GM21576 (cell line): ENCODE data around the gene KCNJ6.
A peak's percentile ranks its signal among the peaks of the same experiment; 100 is the strongest.

ENCODE experiments used
- ATAC-seq: cut with Tn5 transposase; IDR thresholded peaks from one replicate; pipeline ENCODE4 v1.9.1; 2021; ENCODE audit warnings: mild to moderate bottlenecking, moderate library complexity; ENCODE audit not compliant: unreplicated experiment

Gene KCNJ6

DNA sequence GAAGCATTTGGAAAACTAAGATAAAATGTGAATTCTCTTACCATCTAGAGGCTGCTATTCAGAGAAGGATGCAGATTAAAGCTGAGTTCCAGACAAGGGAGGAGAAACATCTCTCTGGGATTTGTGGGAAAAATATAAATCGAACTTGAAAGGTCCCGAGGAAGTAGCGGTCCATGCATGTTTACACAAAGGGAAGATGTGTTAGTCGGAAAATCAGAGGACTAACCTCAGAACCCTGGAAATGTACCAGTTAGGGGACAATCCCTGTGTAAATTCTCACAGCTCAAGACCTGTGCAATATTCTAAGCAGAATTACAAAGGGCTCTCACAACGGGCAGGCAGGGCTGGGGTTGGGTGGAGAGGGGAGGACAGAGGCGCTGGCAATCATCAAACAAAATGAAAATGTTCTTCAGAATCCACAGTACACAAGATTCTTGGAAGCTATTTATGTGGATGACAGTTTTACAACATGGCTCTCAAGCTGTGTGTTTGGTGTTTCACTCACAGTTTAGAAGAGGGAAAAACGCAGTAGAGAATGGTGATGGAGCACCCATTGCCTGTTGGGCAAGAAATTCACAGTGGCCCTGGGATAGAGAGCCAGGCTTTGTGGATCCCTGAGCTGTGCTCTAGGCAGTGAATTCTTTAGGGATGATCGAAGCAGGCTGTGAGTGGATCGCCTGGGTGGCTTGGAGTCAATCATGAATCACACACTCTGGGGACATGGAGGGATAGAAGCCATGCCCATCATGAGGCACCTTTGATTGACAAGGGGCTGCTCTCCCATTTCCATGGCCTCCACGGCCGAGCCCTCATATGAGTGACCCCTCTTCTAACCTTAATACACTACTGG is 47.6 kb downstream of the KCNJ6 start:
- no peak for ATAC-seq

DNA sequence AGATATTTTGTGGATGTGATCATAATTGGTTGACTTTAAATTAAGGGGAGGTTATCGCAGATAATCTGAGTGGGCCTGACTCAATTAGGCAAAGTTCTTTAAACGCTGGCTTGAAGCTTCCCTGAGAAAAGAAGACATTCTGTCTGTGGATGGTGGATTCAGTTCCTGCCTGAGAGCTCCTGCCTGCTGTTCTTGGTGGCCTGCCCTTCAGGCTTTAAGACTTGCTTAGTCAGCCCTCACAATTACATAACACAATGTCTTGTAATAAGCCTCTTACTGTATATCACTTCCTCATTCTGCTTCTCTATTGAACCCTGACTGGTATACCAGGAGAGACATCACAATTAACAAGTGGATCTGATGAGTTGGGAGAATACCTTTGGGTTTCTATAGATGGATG is 50.2 kb downstream of the KCNJ6 start:
- ATAC-seq, result no peak

GRCh38 chr21:37865156-37865555 is 51.1 kb downstream of the KCNJ6 start:
- ATAC-seq, result no peak

DNA sequence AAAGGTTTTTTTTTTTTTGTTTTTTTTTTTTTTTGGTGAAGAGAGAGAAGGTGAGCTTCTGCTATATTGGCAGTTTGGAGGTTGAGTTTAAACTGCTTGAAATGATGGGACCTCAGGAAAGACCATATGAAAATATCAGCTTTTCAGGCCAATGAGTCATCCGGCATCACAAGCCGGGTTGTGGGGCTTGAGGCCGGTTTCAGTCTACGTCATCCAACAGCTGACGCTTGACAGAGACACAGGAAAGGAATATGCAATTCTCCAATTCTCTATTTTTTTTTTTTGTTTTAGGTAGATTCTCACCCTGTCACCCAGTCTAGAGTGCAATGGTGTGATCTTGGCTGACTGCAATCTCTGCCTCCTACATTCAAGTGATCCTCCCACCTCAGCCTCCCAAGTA is 52.4 kb downstream of the KCNJ6 start:
- ATAC-seq, result peak; percentile 48

- no peak for ATAC-seq
Observed at GRCh38 chr21:37862536-37862935, 53.7 kb downstream of the KCNJ6 start.

DNA sequence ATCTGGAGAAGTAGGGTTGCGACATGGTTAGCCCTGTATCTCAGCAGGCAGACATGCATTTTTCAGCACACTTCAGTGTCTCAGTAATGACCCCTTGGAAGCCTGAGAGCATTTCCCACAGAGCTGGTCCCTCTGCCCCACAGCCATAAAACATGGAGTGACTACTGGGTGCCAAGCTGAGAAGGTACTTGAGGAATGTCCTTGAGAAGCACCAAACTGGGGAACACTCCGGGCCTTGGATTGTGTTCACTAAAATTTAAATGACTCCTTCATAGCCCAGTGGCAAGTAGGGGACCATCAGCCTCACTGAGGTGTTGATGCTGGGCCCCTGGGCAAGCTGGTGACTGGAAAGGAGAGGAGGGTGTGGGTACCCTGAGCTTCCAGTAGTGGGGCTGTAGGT is 54.7 kb downstream of the KCNJ6 start:
- no peak for ATAC-seq

DNA sequence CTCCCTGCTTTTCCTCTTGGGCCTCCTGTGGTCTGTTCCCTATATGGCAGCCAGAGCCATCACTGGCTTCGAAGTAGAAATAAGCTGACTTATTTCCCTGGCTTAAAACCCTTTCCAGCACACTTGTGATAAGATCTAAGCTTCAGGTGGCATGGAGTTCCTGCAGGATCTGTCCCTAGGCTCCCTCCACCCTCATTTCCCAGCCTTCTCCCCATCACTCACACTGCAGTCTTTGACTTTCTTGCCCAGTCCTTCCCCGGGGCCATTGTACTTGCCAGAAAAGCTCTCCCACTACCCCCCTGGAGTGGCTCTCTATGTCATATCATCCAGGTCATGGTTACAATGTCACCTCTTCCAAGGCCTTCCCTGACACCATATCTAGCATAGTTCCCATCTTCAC is 55.8 kb downstream of the KCNJ6 start:
- no peak for ATAC-seq

DNA sequence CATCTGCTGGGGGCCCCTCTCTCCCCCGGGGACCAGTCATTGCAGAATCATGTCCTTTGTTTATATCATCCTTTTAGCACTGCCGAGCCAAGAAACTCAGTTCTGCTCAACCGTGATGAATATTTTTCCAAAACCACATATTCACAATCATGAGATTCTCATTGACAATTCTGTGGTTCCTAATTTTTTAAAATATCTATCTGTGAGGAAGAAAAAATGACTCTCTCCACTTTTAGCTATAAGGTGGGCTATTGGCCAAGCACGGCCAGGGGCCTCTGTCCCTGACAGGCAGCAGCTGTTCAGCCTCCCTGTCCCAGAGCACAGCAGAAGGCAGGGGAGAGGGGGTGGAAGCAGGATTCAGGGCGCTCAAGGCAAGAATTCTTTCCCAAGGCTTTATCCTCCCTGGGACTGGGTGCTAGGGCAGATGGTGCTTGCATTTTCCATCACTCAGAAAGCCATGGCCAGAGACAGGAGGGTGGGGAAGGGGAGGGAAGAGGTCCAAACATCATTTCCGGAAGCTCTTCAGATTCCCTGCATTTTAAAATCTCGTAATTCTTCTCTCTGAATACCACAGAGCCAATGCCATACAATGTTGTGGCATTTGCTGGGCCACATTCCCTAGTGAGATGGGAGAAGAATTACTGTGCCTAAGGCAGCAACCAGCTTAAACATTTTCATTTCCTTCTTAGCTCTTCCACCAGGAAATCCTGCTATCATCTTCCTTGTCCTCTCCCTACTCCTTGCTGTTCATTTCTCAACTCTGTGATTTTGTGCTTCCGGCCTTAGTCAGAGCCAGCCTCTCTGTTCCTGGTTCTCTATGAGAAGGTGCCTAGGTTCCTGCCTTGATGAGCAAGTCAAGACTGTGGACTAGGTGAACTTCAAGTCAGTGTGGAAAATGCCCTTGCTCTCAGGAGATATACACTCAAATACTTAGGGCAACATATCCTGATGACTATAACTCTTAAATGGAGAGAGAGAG is 60.3 kb downstream of the KCNJ6 start:
- ATAC-seq, result no peak

DNA sequence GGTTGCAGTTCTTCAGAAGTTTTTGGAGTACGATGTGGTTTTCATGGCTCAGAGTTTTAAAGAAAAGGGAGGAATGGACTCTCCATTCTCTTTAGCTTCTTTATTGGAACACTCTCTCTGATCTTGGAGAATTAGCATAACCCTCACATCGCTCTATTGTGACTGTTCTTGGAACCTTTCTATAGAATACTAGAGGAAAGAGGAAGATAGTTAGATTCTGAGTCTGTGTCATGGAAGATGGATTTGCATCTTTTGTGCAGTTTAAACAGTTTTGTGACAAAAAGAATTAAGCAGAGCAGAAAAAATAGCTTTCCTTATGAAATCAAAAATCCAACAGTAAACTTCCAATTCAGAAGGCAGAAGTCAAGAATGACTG is 61.0 kb downstream of the KCNJ6 start:
- ATAC-seq, result no peak

GRCh38 chr21:37849506-37850102 is 66.7 kb downstream of the KCNJ6 start:
- ATAC-seq, result no peak

DNA sequence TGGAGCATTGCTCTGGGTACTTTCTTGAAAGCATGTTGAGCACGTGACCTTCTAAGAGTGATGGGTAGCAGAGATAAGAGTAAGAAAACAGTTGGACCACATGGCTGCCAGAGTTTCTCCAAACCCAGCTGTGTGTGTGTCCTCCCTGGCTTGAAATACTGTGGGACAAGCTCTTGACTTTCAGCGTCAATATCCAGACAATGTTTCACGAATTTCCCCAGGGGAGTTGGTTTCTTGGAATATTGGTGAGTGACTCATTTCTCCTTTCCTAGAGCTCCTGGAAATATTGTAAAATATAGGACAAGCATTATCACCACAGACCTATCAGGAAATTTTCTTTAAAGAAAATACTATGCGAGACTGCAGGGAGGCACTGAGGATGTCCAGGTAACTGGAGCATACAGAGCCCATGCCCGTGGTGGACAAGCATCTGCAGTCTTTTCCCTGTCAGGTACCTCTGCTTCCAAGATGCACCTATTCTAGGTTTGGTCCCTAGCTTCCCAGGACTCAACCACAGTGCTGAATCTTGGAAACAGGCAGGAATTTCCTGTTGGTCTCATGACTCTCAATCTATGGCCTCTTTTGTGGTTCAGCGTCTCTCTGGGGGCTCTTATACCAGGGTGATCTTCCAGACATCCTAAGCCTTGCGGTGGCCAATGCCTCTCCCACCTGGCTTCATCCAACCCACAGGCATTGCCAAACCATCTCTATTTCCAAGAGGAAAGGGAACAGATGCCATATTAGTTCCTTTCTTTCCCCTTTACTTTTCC is 67.4 kb downstream of the KCNJ6 start:
- no peak for ATAC-seq

- ATAC-seq, result no peak
Observed at GRCh38 chr21:37845535-37845934, 70.7 kb downstream of the KCNJ6 start.

DNA sequence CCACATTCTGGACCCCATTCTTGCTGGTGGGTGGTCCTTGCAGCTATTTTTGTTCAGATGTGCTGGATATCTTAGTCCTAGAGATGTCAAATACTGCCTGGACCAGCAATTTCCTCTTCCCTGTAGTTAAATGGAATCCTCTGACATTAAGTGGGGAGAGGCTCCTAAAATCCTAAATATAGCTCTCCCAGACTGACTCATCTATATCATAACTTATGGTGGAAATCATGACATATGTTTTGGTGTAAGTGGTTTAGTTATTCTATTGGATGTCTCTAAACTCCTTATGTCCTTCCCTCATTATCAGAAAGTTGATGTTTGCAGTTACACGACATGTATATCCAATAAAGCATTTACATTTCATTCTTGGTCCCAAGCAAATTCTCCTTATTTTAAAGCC is 73.1 kb downstream of the KCNJ6 start:
- no peak for ATAC-seq

GRCh38 chr21:37842163-37842919 is 73.9 kb downstream of the KCNJ6 start:
- no peak for ATAC-seq

GRCh38 chr21:37837381-37837780 is 78.9 kb downstream of the KCNJ6 start:
- ATAC-seq, result no peak

DNA sequence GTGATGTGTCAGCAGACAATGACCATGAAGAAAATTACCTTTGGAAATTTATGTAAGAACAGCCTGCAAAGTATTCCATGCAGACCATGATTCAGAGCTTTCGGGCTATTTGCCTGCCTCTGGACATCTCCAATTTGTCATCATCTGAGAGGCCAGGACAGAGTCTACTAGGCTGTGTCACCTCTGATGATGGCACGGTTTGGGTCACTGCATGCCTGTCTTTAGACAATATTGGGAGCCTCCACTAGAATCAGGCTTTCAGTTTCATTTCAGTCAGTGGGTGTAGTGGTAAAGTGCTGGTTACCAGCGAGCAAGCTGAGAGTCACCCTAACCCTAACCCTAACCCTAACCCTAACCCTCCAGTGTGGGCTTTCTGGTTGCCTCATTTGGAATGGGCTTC is 80.8 kb downstream of the KCNJ6 start:
- ATAC-seq, result no peak

- ATAC-seq, result no peak
Observed at GRCh38 chr21:37833301-37833700, 83.0 kb downstream of the KCNJ6 start.

DNA sequence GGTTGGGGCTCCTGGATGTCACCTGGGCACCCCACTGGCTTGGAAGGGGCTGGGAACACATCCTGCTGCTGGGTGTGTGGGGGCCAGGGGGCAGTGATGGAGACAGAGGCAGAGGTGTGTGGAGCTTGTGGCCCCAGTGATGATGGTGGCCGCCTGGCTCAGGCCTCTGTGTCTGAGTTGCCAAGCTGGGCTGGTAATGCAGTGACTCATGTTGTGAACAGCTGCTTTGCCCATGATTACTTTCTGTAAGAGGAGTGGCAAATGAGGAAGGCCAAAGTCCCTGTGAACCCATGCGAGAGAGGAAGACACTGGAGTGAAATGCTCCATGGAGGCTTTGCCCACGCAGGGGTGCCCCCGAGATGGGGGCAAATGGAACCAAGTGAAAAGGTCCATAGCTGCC is 86.8 kb downstream of the KCNJ6 start:
- ATAC-seq, result no peak

- no peak for ATAC-seq
Observed at GRCh38 chr21:37828991-37829390, 87.3 kb downstream of the KCNJ6 start.

GRCh38 chr21:37828556-37828955 is 87.7 kb downstream of the KCNJ6 start:
- no peak for ATAC-seq
